PFSK-1 (cell line): ENCODE data around the gene PAFAH2.

Experiments used
- POLR2AphosphoS5 ChIP-seq: IDR thresholded peaks from 2 replicates; pipeline ENCODE4 v1.6.1; 2012; ENCODE audit warnings: low read depth, mild to moderate bottlenecking, control low read depth, low read length, moderate library complexity
- SIN3A ChIP-seq: IDR thresholded peaks from 2 replicates; pipeline ENCODE4 v1.6.1; 2012; ENCODE audit warnings: mild to moderate bottlenecking, low read length, moderate library complexity, borderline replicate concordance; ENCODE audit not compliant: insufficient read depth
- TAF1 ChIP-seq: IDR thresholded peaks from 2 replicates; pipeline ENCODE4 v1.6.1; 2012; ENCODE audit warnings: low read length, control low read depth, borderline replicate concordance; ENCODE audit not compliant: insufficient read depth
- TF ChIP-seq, protein P1 (sequence below), 2 experiments: IDR thresholded peaks; 2 replicates each; pipeline versions ENCODE4 v1.6.1 to v1.8.0; 2011 to 2012; ENCODE audit warnings: low read depth in 2 of 2, low read length in 2 of 2, control low read depth in 1 of 2, inconsistent platforms in 1 of 2, mild to moderate bottlenecking in 1 of 2, moderate library complexity in 1 of 2; ENCODE audit not compliant: insufficient read depth in 1 of 2

GRCh38 chr1:25911162-25911561, 86.7 kb downstream of the PAFAH2 start:
- TF ChIP-seq, protein P1, sequence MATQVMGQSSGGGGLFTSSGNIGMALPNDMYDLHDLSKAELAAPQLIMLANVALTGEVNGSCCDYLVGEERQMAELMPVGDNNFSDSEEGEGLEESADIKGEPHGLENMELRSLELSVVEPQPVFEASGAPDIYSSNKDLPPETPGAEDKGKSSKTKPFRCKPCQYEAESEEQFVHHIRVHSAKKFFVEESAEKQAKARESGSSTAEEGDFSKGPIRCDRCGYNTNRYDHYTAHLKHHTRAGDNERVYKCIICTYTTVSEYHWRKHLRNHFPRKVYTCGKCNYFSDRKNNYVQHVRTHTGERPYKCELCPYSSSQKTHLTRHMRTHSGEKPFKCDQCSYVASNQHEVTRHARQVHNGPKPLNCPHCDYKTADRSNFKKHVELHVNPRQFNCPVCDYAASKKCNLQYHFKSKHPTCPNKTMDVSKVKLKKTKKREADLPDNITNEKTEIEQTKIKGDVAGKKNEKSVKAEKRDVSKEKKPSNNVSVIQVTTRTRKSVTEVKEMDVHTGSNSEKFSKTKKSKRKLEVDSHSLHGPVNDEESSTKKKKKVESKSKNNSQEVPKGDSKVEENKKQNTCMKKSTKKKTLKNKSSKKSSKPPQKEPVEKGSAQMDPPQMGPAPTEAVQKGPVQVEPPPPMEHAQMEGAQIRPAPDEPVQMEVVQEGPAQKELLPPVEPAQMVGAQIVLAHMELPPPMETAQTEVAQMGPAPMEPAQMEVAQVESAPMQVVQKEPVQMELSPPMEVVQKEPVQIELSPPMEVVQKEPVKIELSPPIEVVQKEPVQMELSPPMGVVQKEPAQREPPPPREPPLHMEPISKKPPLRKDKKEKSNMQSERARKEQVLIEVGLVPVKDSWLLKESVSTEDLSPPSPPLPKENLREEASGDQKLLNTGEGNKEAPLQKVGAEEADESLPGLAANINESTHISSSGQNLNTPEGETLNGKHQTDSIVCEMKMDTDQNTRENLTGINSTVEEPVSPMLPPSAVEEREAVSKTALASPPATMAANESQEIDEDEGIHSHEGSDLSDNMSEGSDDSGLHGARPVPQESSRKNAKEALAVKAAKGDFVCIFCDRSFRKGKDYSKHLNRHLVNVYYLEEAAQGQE (IDR thresholded peaks at IDR 0.05; ENCODE audit: insufficient read depth in 1 of 2, low read depth in 2 of 2, low read length in 2 of 2) = no peak
- TF ChIP-seq POLR2AphosphoS5 (no peak), SIN3A (no peak), TAF1 (no peak)
